HepG2 (cell line): Measurements from ENCODE around the gene RDM1. TPM values are rescaled to one million over a fixed set of nuclear protein-coding genes. Genes with fewer than 3 reads are reported as not detected.

Experiments used
- ATAC-seq: fragments of 200-7000 bp; cut with Tn5 transposase; 3 replicates; pipeline ENCODE4 v1.9.1; 2020; ENCODE audit warnings: mild to moderate bottlenecking, moderate library complexity
- BruUV-seq: library from RNA; stranded (reverse); fragments of 400-500 nt; replicated peaks from 2 replicates; lab custom pipeline; 2021; lab: Mats Ljungman, UMichigan
- CTCF ChIA-PET: fragments of 300-600 bp; formaldehyde crosslinking; extraction: SDS; loops from one replicate; lab custom pipeline; 2021; ENCODE audit warnings: low total read pairs, inconsistent platforms, low intra/inter-chr PET ratio; lab: Yijun Ruan, JAX
- POLR2A ChIA-PET: fragments of 350-600 bp; sonication (Branson Sonifier 250); formaldehyde crosslinking; loops from one replicate; lab custom pipeline; 2020; ENCODE audit warnings: antibody characterized with exemption, inconsistent platforms; lab: Yijun Ruan, JAX
- DNase-seq: peaks from one replicate; pipeline ENCODE4 v3.0.0-alpha.2; 2015; ENCODE audit warnings: low spot score
- FAIRE-seq: peaks from 3 replicates; lab custom pipeline; 2011; peaks lifted over from hg19 to GRCh38; lab: Jason Lieb, UNC
- H2AFZ ChIP-seq: one replicate; pipeline ENCODE4 v1.6.1; 2011; ENCODE audit warnings: low read length, inconsistent platforms
- H3K27ac ChIP-seq: fragments of 300-600 bp; 3 replicates; pipeline ENCODE4 v1.8.0; 2011; ENCODE audit warnings: mixed run types, mild to moderate bottlenecking, mixed read lengths, low read length, inconsistent platforms; ENCODE audit not compliant: insufficient read depth; ENCODE audit errors: extremely low read length
- H3K27me3 ChIP-seq, 2 experiments: fragments of 200-600 bp in 1 of 2; 2 replicates in 1 of 2; 3 replicates in 1 of 2; pipeline versions ENCODE4 v1.6.0 to v1.8.0; 2011; ENCODE audit warnings: low read length in 2 of 2, mild to moderate bottlenecking in 2 of 2, moderate library complexity in 2 of 2, inconsistent platforms in 1 of 2; ENCODE audit not compliant: insufficient read depth in 2 of 2, control insufficient read depth in 1 of 2
- H3K36me3 ChIP-seq, 2 experiments: fragments of 200-600 bp in 1 of 2; replicated peaks in 1 of 2; 2 replicates in 1 of 2; 3 replicates in 1 of 2; pipeline versions ENCODE4 v1.5.1 to v1.8.0; 2011; ENCODE audit warnings: low read length in 2 of 2, inconsistent platforms in 1 of 2; ENCODE audit not compliant: insufficient read depth in 2 of 2, control insufficient read depth in 1 of 2
- H3K4me1 ChIP-seq: 2 replicates; pipeline ENCODE4 v1.5.1; 2012; ENCODE audit warnings: low read length, inconsistent platforms; ENCODE audit not compliant: insufficient read depth
- H3K4me2 ChIP-seq: 2 replicates; pipeline ENCODE4 v1.6.0; 2011; ENCODE audit warnings: low read depth, low read length, inconsistent platforms
- H3K4me3 ChIP-seq, 3 experiments: fragments of 200-600 bp in 1 of 3; sonication (generic), shearing (Covaris generic) in 1 of 3; replicated peaks in 1 of 3; 2 replicates each; pipeline ENCODE4 v1.5.1; 2011 to 2016; ENCODE audit warnings: low read length in 3 of 3, inconsistent platforms in 2 of 3, low read depth in 2 of 3, mild to moderate bottlenecking in 2 of 3, control low read depth in 1 of 3, mixed read lengths in 1 of 3; ENCODE audit not compliant: insufficient read depth in 1 of 3
- H3K79me2 ChIP-seq: one replicate; pipeline ENCODE4 v1.6.1; 2011; ENCODE audit warnings: low read length, inconsistent platforms; ENCODE audit not compliant: insufficient read depth
- H3K9ac ChIP-seq: 2 replicates; pipeline ENCODE4 v1.6.0; 2011; ENCODE audit warnings: mild to moderate bottlenecking, low read depth, low read length, inconsistent platforms; ENCODE audit not compliant: insufficient read depth
- H3K9me3 ChIP-seq: 2 replicates; pipeline ENCODE4 v1.5.1; 2012; ENCODE audit warnings: mild to moderate bottlenecking, low read length
- H4K20me1 ChIP-seq: 2 replicates; pipeline ENCODE4 v1.6.0; 2011; ENCODE audit warnings: inconsistent platforms, mild to moderate bottlenecking, low read length, moderate library complexity; ENCODE audit not compliant: insufficient read depth
- ESRRA ChIP-seq: sonication (generic); formaldehyde crosslinking; IDR thresholded peaks from 2 replicates; pipeline ENCODE4 v1.5.1; 2020; ENCODE audit warnings: mild to moderate bottlenecking, low read depth, missing genetic modification reagents
- HDAC6 ChIP-seq: fragments of 200-600 bp; sonication (generic); IDR thresholded peaks from 2 replicates; pipeline ENCODE4 v1.7.0; 2017; ENCODE audit warnings: mild to moderate bottlenecking, antibody characterized with exemption, low read length, low read depth
- SNRNP70 ChIP-seq: fragments of 200-400 bp; formaldehyde crosslinking; IDR thresholded peaks from 2 replicates; pipeline ENCODE4 v1.6.1; 2017; ENCODE audit warnings: mild to moderate bottlenecking, low read depth, low read length, moderate library complexity
- YY1 ChIP-seq: IDR thresholded peaks from 2 replicates; pipeline ENCODE4 v1.6.1; 2011; ENCODE audit warnings: low read length, low read depth, moderate library complexity, mild to moderate bottlenecking; ENCODE audit not compliant: insufficient read depth, insufficient replicate concordance
- ZNF543 ChIP-seq: sonication (generic); formaldehyde crosslinking; IDR thresholded peaks from 2 replicates; pipeline ENCODE4 v1.4.0; 2020; ENCODE audit warnings: mild to moderate bottlenecking, missing genetic modification reagents
- ZNF75D ChIP-seq: sonication (generic); formaldehyde crosslinking; IDR thresholded peaks from 2 replicates; pipeline ENCODE4 v1.8.1; 2023; ENCODE audit warnings: missing genetic modification reagents, mild to moderate bottlenecking, borderline replicate concordance
- WGBS: methylation state at CpG from one replicate; pipeline ENCODE4 v1.1.6; 2017; ENCODE audit warnings: low lambda C conversion rate; 5-methylcytosine and 5-hydroxymethylcytosine counted together
- in situ Hi-C: cut with HindIII; loops from 2 replicates; pipeline ENCODE4 v1.10.0; 2017; ENCODE audit warnings: low pct_unique_long_range_greater_than_20kb; ENCODE audit not compliant: extremely low pct_ligation_motif_present
- intact Hi-C: fragments of 100-400 bp; cut with micrococcal nuclease; formaldehyde crosslinking; loops from one replicate; pipeline ENCODE4 v1.10.0; 2022; ENCODE audit not compliant: unreplicated experiment
- polyA plus RNA-seq, 8 experiments: library from polyadenylated mRNA; depleted of rRNA in 3 of 8; stranded (reverse) in 7 of 8; unstranded in 1 of 8; fragments of >200 nt; fragmentation: Illumina TruSeq in 4 of 8; extraction: Trizol in 4 of 8; gene quantifications; 2 replicates each; pipeline versions ENCODE4 v1.2.1 to v1.2.3, GENCODE V29; 2011 to 2016; ENCODE audit warnings: low read depth in 4 of 8, missing spikeins in 1 of 8, mixed read lengths in 1 of 8; ENCODE audit not compliant: insufficient read depth in 1 of 8
- total RNA-seq, 5 experiments: library from RNA; depleted of rRNA; stranded (reverse); fragments of >200 nt; fragmentation: Illumina TruSeq; extraction: Trizol; gene quantifications; 2 replicates each; pipeline ENCODE4 v1.2.3, GENCODE V29; 2016; ENCODE audit warnings: low read depth in 1 of 5
- TF ChIP-seq, protein P1 (sequence below): sonication (generic); formaldehyde crosslinking; IDR thresholded peaks from 2 replicates; pipeline ENCODE4 v1.4.0; 2020; ENCODE audit warnings: missing genetic modification reagents, borderline replicate concordance
- TF ChIP-seq, protein P2 (sequence below): sonication (generic); formaldehyde crosslinking; IDR thresholded peaks from 2 replicates; pipeline ENCODE4 v1.4.0; 2020; ENCODE audit warnings: missing genetic modification reagents

Gene RDM1
- total and polyA plus RNA-seq, 2 of the 13 experiments (the other 11 are each of a cell fraction or from before 2014, with no cell fraction given): 0.28 to 0.40 TPM

DNA sequence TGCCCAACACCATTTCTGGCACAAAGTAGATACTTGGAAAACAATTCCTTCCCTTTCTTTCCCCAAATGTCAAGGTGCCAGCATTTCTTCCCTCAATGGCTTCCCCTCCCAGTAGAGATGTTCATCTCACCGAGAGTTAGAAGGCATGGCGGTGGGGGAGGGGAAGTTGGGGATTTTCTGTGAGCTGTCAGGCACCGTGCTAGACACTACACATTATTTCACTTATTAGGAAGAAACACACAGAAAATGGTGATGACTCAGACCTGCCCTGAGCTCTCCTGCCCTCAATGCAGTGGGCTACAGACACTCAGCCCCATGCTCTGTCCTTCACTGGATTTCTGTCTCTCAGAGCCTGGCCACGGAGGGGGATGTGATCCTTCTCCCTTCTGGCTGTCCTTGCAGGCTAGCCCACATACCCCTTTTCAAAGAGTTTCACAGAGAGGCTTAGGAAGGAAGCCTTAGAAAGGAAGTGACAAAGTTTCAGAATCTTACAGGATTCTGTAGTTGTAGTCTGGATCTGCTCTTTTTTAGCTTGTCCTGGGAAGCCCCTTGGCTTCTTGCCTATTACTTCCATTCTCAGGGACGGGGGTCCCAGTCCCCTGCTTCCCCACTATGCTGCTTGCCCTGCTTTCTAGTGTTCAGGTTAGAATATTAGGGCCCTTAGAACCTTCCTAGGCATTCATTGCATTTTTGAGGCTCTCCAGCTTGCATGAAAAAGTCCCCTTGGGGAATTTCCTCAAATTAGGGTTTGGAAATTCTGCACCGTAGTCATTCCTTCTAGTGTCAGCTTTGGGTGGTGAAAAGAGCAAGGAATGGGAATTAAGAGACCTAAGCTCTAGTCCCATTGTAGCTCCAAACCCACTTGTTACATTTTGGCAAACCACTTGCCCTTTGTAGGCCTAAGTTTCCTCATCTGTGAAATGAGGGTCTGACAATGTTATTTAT is 38.2 kb downstream of the RDM1 start:
- Histone ChIP-seq H4K20me1 (no peaks in the 10 kb centered on the region), H3K4me3 (no peak overlapping the region), H3K4me1 (no peaks in the 10 kb centered on the region), H3K79me2 (no peaks in the 10 kb centered on the region), H3K4me2 (no peak overlapping the region), H3K9me3 (no peaks in the 10 kb centered on the region), H3K27me3 (peaks cover 1 to 10% of the 10 kb centered on the region in 2 experiments; a peak in 2 of 5 replicates), H3K27ac (no peak overlapping the region), H2AFZ (no peak overlapping the region), H3K9ac (no peak overlapping the region), H3K36me3 (no peaks in the 10 kb centered on the region)
- 30% methylated on average over 6 of the region's 6 CpGs for WGBS
- in situ Hi-C loops: no loop called here
- intact Hi-C loops: no loop called here
- ChIA-PET POLR2A (interaction anchor here (0.6 kb wide), 1 partner anchor 34 kb away, joined by 3 read pairs; no protein-coding TSS in a partner anchor), CTCF (no interaction called here)
- BruUV-seq: no TSS peak
- DNase-seq (no peak), FAIRE-seq (no peak), ATAC-seq (no peak)
- TF ChIP-seq, protein P1, sequence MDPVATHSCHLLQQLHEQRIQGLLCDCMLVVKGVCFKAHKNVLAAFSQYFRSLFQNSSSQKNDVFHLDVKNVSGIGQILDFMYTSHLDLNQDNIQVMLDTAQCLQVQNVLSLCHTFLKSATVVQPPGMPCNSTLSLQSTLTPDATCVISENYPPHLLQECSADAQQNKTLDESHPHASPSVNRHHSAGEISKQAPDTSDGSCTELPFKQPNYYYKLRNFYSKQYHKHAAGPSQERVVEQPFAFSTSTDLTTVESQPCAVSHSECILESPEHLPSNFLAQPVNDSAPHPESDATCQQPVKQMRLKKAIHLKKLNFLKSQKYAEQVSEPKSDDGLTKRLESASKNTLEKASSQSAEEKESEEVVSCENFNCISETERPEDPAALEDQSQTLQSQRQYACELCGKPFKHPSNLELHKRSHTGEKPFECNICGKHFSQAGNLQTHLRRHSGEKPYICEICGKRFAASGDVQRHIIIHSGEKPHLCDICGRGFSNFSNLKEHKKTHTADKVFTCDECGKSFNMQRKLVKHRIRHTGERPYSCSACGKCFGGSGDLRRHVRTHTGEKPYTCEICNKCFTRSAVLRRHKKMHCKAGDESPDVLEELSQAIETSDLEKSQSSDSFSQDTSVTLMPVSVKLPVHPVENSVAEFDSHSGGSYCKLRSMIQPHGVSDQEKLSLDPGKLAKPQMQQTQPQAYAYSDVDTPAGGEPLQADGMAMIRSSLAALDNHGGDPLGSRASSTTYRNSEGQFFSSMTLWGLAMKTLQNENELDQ: no peak
- TF ChIP-seq ZNF75D (CRISPR knock-in tag) (no peak), SNRNP70 (no peak), HDAC6 (no peak), YY1 (no peak), ESRRA (CRISPR knock-in tag) (no peak), ZNF543 (CRISPR knock-in tag) (no peak)
- TF ChIP-seq, protein P2, sequence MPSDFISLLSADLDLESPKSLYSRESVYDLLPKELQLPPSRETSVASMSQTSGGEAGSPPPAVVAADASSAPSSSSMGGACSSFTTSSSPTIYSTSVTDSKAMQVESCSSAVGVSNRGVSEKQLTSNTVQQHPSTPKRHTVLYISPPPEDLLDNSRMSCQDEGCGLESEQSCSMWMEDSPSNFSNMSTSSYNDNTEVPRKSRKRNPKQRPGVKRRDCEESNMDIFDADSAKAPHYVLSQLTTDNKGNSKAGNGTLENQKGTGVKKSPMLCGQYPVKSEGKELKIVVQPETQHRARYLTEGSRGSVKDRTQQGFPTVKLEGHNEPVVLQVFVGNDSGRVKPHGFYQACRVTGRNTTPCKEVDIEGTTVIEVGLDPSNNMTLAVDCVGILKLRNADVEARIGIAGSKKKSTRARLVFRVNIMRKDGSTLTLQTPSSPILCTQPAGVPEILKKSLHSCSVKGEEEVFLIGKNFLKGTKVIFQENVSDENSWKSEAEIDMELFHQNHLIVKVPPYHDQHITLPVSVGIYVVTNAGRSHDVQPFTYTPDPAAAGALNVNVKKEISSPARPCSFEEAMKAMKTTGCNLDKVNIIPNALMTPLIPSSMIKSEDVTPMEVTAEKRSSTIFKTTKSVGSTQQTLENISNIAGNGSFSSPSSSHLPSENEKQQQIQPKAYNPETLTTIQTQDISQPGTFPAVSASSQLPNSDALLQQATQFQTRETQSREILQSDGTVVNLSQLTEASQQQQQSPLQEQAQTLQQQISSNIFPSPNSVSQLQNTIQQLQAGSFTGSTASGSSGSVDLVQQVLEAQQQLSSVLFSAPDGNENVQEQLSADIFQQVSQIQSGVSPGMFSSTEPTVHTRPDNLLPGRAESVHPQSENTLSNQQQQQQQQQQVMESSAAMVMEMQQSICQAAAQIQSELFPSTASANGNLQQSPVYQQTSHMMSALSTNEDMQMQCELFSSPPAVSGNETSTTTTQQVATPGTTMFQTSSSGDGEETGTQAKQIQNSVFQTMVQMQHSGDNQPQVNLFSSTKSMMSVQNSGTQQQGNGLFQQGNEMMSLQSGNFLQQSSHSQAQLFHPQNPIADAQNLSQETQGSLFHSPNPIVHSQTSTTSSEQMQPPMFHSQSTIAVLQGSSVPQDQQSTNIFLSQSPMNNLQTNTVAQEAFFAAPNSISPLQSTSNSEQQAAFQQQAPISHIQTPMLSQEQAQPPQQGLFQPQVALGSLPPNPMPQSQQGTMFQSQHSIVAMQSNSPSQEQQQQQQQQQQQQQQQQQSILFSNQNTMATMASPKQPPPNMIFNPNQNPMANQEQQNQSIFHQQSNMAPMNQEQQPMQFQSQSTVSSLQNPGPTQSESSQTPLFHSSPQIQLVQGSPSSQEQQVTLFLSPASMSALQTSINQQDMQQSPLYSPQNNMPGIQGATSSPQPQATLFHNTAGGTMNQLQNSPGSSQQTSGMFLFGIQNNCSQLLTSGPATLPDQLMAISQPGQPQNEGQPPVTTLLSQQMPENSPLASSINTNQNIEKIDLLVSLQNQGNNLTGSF (CRISPR knock-in tag): no peak
